Adrenal gland (tissue), 12 donors: ENCODE results near the gene APOBEC3A. TPM values are rescaled to one million over a fixed set of nuclear protein-coding genes. Genes with fewer than 3 reads are reported as not detected.
"Not testable (repeated sequence)": the region's sequence is repeated elsewhere in the genome, so short reads cannot be mapped to it uniquely, and the experiment has no call there.

Experiments used
- DNase-seq, 7 donors: peaks; one replicate each; pipeline ENCODE4 v3.0.0-alpha.2; 2019 to 2020
- H3K27ac ChIP-seq, 5 donors: fragments of 200-600 bp; sonication (generic) in 4 of 5; 1 replicate in 3 of 5; 2 replicates in 2 of 5; pipeline versions ENCODE4 v1.5.1 to v1.8.0; 2016 to 2020; ENCODE audit warnings: mild to moderate bottlenecking in 1 of 5
- H3K27me3 ChIP-seq: fragments of 200-600 bp; 2 replicates; pipeline ENCODE4 v1.8.0; 2021
- H3K36me3 ChIP-seq, 2 donors: fragments of 200-600 bp; replicated peaks in 1 of 2; 1 replicate in 1 of 2; 2 replicates in 1 of 2; pipeline versions ENCODE4 v1.5.1 to v1.8.0; 2018 to 2022
- H3K4me1 ChIP-seq, 2 donors: fragments of 200-600 bp; replicated peaks in 1 of 2; 1 replicate in 1 of 2; 2 replicates in 1 of 2; pipeline versions ENCODE4 v1.5.1 to v1.8.0; 2018 to 2021
- H3K4me3 ChIP-seq, 4 donors: fragments of 200-600 bp; sonication (generic) in 3 of 4; one replicate each; pipeline ENCODE4 v1.5.1; 2016 to 2018
- H3K9me3 ChIP-seq, 3 donors: fragments of 200-600 bp; sonication (generic) in 1 of 3; replicated peaks in 1 of 3; 1 replicate in 2 of 3; 2 replicates in 1 of 3; pipeline versions ENCODE4 v1.5.1 to v1.8.0; 2016 to 2021
- CTCF ChIP-seq, 6 experiments: fragments of 450-650 bp in 4 of 6; fragments of 200-600 bp in 2 of 6; sonication (generic) in 1 of 6; IDR thresholded peaks; 1 replicate in 5 of 6; 2 replicates in 1 of 6; pipeline versions ENCODE4 v1.5.1 to v1.8.0; 2016 to 2021; ENCODE audit warnings: antibody characterized with exemption in 6 of 6, mild to moderate bottlenecking in 2 of 6, moderate library complexity in 1 of 6
- POLR2A ChIP-seq, 2 donors: fragments of 450-650 bp; IDR thresholded peaks; one replicate each; pipeline ENCODE4 v1.6.1; 2017; ENCODE audit warnings: antibody characterized with exemption in 2 of 2, mild to moderate bottlenecking in 2 of 2, moderate library complexity in 1 of 2
- WGBS, 4 donors: extraction: QIAGEN DNeasy Blood & Tissue Kit in 2 of 4; methylation state at CpG; one replicate each; pipeline versions ENCODE4 v1.1.5 to v1.1.7; 2013 to 2017; 5-methylcytosine and 5-hydroxymethylcytosine counted together
- intact Hi-C, 2 donors: fragments of 100-400 bp; cut with DNase I; formaldehyde crosslinking; loops; one replicate each; pipeline versions ENCODE4 v1.14.1 to v1.15.0; 2022 to 2023
- polyA plus RNA-seq, 3 donors: library from polyadenylated mRNA; stranded (reverse); fragments of 200-250 nt in 2 of 3; fragments of 350-450 nt in 1 of 3; fragmentation: Illumina TruSeq in 1 of 3; extraction: RNeasy Lipid Tissue Mini Kit (QIAGEN cat#74804) in 1 of 3; gene quantifications; one replicate each; pipeline ENCODE4 v1.2.3, GENCODE V29; 2013 to 2014
- total RNA-seq, 9 donors: library from RNA; depleted of rRNA in 4 of 9; stranded (reverse); fragments of >200 nt in 4 of 9; fragments of 120-200 nt in 1 of 9; fragmentation: NEBNext Ultra II Directional in 1 of 9; extraction: Animal tissue kit (Norgen Biotek cat#: 25700) in 1 of 9; gene quantifications; one replicate each; pipeline versions ENCODE4 v1.1.0 to v1.2.4, GENCODE V29; 2013 to 2023
- donor health status: healthy with polysubstance abuse.
- donor health status: Bipolar disorder and iron deficiency.
- donor health status: DM: yes; HTN: yes; CAD: no.
- donor health status: DM: no; HTN: no; CAD: no.
- donor health status: DM: no; HTN: no; CAD: no.
- donor health status: DM: yes; HTN: yes; CAD: no.

Gene APOBEC3A
- total and polyA plus RNA-seq, 12 donors, result 0.27 to 0.95 (median 0.48) TPM; not detected in 4

- no peaks in the 10 kb centered on the region for H3K36me3 ChIP-seq
- TF ChIP-seq CTCF (IDR thresholded peaks at IDR 0.05), result no peak
- TF ChIP-seq POLR2A (IDR thresholded peaks at IDR 0.05), result no peak
- intact Hi-C loops, result no loop called here
- no peak overlapping the region for H3K27ac ChIP-seq
- DNase-seq, result no peak
- no peaks in the 10 kb centered on the region for H3K27me3 ChIP-seq
- H3K4me3 ChIP-seq, result no peak overlapping the region
- no peaks in the 10 kb centered on the region for H3K9me3 ChIP-seq
- no peaks in the 10 kb centered on the region for H3K4me1 ChIP-seq
- WGBS, 4 donors, result 94 to 100% (median 98%) methylated on average over 1 to 3 of the region's 3 CpGs
Observed at GRCh38 chr22:38986629-38987028, 29.2 kb downstream of the APOBEC3A start.

GRCh38 chr22:38987171-38987895, 29.9 kb downstream of the APOBEC3A start:
- no peak for TF ChIP-seq POLR2A (IDR thresholded peaks at IDR 0.05)
- no peak for TF ChIP-seq CTCF (IDR thresholded peaks at IDR 0.05)
- Histone ChIP-seq H3K27me3 (no peaks in the 10 kb centered on the region), H3K4me1 (no peaks in the 10 kb centered on the region), H3K36me3 (no peaks in the 10 kb centered on the region), H3K27ac (no peak overlapping the region), H3K9me3 (no peaks in the 10 kb centered on the region), H3K4me3 (no peak overlapping the region)
- DNase-seq, result no peak
- 86 to 92% (median 88%) methylated on average over 7 to 8 of the region's 8 CpGs for WGBS, 4 donors
- intact Hi-C loops, result no loop called here

GRCh38 chr22:38989466-38989865, 32.1 kb downstream of the APOBEC3A start:
- WGBS, 4 donors, result 87 to 93% (median 92%) methylated on average over 3 to 6 of the region's 6 CpGs
- Histone ChIP-seq H3K27me3 (no peaks in the 10 kb centered on the region), H3K4me1 (no peaks in the 10 kb centered on the region), H3K36me3 (no peaks in the 10 kb centered on the region), H3K9me3 (no peaks in the 10 kb centered on the region), H3K4me3 (no peak overlapping the region), H3K27ac (no peak overlapping the region)
- TF ChIP-seq CTCF (IDR thresholded peaks at IDR 0.05) (no peak), POLR2A (IDR thresholded peaks at IDR 0.05) (no peak)
- DNase-seq, result no peak
- intact Hi-C loops, result no loop called here

- intact Hi-C loops, DNase-seq, H3K4me1 ChIP-seq, H3K4me3 ChIP-seq, H3K27me3 ChIP-seq, H3K27ac ChIP-seq, H3K36me3 ChIP-seq, H3K9me3 ChIP-seq: not testable (repeated sequence)
- 57 to 75% (median 63%) methylated on average over 3 to 12 of the region's 12 CpGs for WGBS, 4 donors
Observed at GRCh38 chr22:38992871-38993371, 35.5 kb downstream of the APOBEC3A start.

- no peaks in the 10 kb centered on the region for H3K9me3 ChIP-seq
- H3K27ac ChIP-seq, result no peak overlapping the region
- 66 to 83% (median 72%) methylated on average over 6 of the region's 6 CpGs for WGBS, 4 donors
- no peaks in the 10 kb centered on the region for H3K36me3 ChIP-seq
- H3K4me1 ChIP-seq, result no peaks in the 10 kb centered on the region
- no peak for TF ChIP-seq CTCF (IDR thresholded peaks at IDR 0.05)
- no peak for TF ChIP-seq POLR2A (IDR thresholded peaks at IDR 0.05)
- H3K4me3 ChIP-seq, result no peak overlapping the region
- DNase-seq, result no peak
- H3K27me3 ChIP-seq, result peaks cover 6% of the 10 kb centered on the region
- intact Hi-C loops, result no loop called here
Observed at GRCh38 chr22:38996105-38996504, 38.7 kb downstream of the APOBEC3A start.
